Superior temporal gyrus (tissue), 1 donor: ENCODE data around the gene LCE5A.
"Not testable (repeated sequence)": the region's sequence is repeated elsewhere in the genome, so short reads cannot be mapped to it uniquely, and the experiment has no call there.

Experiments
- DNase-seq: peaks from one replicate; pipeline ENCODE4 v3.0.0-alpha.2; 2016; ENCODE audit errors: extremely low spot score

Gene LCE5A

DNA sequence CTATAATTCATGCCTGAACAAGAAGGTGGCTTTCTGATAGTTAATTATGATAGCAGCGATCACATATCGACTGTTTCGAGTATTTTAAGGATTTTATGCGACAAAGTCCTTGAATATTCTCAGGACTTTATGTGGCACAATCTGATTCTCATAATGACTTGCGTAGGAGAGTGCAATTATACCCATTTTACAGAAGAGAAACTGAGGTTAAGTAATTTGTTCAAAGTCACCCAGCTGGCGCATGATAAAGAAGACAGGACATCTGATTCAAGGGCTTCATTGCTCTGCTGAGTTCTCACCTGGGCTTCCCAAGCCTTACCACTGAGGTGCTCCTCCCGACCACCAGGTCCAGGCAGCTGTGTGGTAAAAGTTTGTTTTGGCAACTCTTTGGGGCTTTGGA, 5.5 kb downstream of the LCE5A start:
- no peak for DNase-seq

DNA sequence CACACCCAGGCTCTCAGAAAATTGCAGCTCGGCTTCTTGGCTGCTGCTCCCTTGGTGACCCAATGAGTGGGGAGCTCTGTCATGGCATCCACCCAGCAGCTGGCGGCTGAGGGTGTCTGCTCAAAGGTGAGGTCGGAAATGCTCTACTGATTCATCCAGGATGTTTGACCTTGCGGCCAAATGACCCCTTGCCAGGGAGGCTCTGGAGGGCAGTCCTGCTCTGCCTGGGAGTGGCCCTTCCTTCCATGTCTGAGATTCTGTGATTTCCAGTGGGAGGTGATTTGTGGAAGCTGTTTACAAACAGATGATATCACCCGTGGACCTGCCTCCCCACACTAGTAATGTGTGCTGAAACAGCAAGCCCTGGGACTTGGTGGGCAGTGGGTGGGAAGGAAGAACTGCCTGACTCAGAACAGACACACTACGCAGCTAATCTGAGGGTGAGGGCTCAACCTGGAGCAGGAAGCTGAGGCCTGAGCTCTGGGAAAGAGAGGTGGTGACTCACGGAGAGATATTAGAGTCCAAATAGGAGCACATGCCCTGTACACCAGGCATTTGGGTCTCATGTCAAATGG, 6.7 kb downstream of the LCE5A start:
- no peak for DNase-seq

DNA sequence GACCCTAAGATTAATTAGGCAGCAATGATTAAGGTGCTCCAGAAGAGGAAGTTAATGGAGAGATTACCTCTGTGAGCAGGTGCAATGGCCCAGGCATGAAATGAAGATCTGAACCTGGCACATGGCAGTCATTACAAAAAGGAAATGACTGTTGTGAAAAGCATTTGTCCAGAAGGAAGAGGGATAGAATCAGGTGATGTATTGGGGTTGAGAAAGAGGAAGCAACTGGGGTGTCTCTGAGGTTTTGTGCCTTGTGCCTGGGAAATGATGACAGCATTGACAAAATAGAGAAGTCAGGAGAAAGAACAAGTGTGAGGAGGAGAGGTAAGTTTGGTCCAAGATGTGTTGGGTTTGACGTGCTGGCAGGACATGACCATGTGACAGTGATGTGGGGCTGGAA, 9.2 kb downstream of the LCE5A start:
- DNase-seq = no peak

DNA sequence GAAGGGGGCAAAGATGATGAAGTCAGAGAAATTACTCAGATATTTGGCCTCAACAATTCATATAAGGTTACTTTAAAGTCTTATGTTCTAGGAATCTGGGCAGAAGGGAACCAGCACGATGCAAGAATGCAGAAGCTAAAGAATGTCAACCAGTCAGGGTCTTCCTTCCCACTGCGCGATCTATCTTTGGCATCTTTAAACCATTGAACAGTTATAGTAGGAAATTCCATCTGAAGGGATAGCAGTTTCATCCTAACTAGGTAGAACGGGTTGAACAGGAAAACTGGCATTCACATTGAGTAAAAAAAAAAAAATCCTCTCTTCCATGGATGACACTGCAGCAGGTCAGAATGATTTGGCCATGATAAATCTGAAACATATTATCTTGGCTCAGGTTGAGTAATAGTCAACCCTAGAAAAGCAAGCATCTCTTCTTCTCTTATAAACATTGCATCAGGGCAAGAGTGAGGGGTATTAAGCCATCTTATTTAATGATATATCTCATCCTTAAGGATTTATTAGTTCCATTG, 10.0 kb downstream of the LCE5A start:
- DNase-seq = no peak

DNA sequence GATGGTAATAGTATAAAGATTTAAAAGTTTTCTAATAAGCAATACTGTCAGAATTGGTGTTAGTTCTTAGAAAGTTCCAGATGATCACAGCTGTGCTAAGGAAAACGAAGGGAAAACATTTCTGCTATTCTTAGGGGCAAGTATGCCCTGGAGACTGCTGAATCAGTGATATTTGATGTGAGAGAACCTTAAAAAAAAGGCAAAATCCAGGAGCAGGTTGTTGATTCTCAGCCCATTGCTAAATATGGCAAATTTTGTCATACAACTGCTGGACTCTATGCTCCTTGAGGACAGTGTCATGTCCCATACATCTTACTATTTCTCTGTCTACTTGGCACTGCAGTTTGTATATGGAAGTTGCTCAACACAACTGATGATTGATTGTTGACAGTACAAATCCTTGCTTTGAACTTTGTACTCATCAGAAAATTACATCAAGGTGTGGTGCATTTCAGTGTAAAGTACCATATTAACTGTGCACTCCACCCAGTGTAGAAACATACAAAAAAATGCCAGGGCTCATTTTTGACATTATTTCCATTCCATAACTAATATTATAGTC, 14.6 kb downstream of the LCE5A start:
- DNase-seq = no peak

DNA sequence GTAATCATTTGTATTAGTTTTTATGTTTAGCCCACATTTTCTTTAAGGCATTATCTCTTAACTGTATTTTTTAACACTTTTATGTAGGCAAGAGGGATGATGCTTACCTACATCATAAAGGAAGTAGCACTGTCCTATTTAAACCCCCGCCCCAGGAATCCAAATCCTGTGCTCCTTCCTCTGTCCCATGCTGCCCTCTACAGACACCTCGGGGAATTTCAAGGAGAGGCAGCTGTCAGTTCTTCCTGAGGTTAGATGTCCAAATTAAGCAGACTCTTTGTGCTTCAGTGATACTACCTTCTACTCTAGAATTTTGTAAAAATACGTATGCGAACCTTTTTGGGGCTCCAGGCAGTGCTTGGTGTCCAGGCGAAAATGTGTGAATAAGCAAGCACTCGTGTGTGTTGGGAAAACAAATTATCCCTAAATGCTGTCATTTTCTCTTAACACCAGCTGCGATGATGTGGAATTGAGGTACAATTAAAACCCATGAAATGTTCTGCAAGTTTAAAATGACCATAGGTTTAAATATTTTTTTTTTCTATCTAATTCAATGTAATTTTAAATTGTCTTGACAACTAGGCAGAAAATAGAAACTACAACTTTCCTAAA, 22.8 kb downstream of the LCE5A start:
- no peak for DNase-seq

DNA sequence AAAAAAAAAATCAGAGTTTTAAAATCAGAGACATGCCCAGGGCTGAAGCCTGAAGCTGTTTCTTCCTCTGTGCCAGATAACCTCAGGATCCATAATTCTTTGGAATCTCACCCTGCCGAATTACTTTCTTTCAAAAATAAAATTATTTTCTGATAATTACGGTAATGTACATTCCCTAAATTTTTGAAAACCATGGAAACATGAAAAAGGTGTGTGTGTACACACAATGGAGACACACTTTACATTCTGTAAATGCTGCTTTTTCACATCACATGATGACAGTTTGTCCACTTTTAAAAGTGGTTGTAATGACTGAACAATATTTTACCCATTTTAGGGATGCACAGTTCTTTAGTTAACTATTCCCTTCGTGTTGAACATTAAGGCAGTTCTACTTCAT, 25.2 kb downstream of the LCE5A start:
- no peak for DNase-seq

DNA sequence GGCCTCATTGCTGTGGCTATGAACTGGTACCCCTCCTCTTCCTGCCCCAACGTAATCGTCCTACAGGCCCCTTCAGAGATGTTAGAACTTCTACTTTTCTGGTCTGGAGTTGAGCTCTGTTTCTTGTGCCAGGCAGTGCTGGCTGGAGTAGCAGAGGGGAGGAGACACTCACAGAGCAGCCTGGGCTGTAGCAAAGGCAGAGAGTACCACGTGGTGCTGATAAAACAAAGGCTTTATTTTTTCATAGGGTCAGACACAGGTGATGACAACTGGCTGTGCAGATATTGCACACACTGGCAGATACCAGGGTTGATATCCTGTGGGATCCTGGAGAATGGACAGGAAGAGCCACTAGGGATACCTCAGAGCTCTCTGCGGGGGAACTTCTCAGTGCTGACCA, 26.9 kb downstream of the LCE5A start:
- DNase-seq = no peak

DNA sequence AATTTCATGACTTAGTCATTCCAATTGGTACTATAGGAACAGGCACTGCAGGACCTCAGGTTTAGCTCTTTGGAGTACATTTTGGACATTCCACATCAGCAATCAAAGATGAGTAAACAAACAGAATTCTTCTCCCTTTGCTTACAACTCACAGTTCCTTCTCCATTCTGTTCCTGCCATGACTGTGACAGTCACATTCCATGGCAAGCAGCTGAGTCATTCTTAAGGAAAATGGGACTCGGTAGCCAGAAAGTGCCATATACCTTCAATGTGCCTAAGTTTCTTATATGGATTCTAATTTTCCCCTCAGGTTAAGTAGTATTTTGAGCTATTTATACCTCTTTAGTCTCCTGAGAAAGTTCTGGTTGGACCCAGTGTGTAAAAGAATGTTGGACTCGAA, 29.3 kb downstream of the LCE5A start:
- DNase-seq = no peak

DNA sequence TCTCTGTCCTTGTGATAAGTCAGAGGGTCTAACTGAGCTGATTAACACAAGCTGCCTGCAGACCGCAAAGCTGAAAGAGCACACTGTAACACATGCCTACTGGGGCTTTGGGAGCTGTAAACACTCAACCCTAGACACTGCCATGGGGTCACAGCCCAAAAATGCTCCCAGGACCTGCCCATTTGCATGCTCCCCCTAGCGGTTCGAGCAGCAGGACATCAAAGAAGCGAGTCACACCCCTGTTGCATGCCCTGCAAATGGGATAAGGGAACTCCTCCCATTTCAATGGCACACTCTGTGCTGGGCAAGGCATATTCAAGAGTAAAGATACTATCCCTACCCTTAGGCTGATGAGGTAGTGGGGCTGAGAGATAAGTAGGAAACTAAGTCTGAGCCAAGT, 33.2 kb downstream of the LCE5A start:
- DNase-seq = no peak

DNA sequence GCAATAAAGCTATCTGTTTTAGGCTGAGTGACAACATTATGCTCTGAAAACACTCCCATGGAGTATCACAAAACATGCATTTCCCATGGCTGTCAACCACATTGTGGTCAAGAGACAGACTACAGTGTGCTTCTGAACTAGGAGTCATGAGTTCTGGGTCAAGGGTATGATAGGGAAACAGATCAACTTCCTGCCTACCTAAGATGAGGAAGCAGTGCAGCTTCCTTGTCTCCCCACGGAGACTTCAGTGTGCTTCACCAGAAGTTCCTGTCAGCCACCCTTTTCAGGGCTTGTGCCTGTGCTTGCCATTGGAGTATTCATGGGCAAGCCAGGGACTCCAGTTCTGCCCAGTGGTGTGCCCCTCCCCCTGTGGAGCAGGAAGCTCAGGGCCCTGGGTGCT, 36.1 kb downstream of the LCE5A start:
- DNase-seq = no peak

DNA sequence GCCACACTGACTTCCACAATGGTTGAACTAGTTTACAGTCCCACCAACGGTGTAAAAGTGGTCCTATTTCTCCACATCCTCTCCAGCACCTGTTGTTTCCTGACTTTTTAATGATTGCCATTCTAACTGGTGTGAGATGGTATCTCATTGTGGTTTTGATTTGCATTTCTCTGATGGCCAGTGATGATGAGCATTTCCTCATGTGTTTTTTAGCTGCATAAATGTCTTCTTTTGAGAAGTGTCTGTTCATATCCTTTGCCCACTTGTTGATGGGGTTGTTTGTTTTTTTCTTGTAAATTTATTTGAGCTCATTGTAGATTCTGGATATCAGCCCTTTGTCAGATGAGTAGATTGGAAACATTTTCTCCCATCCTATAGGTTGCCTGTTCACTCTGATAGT, 37.8 kb downstream of the LCE5A start:
- not testable (repeated sequence) for DNase-seq
